Activated B cell treated with CpG ODN at 0.5 μM for 24 hours (primary cell): Measurements from ENCODE around the gene KLHL29. TPM values are rescaled to one million over a fixed set of nuclear protein-coding genes. Genes with fewer than 3 reads are reported as not detected.

Experiments
- ATAC-seq: fragments of 200-7000 bp; cut with Tn5 transposase; one replicate; pipeline ENCODE4 v1.10.0; 2021; ENCODE audit warnings: low read depth, mild to moderate bottlenecking, moderate library complexity
- CTCF ChIA-PET: fragments of 350-600 bp; sonication (Branson Sonifier 250); formaldehyde crosslinking; loops from one replicate; lab custom pipeline; 2021; ENCODE audit warnings: antibody characterized with exemption; lab: Charles Lee
- POLR2A ChIA-PET: fragments of 350-600 bp; sonication (Branson Sonifier 250); formaldehyde crosslinking; loops from one replicate; lab custom pipeline; 2021; ENCODE audit warnings: antibody characterized with exemption; lab: Charles Lee
- DNase-seq: peaks from one replicate; pipeline ENCODE4 v3.0.0; 2022
- H3K27ac Mint-ChIP-seq: one replicate; pipeline ENCODE4 v1.8.0; 2020; ENCODE audit warnings: mixed read lengths
- H3K27me3 Mint-ChIP-seq: one replicate; pipeline ENCODE4 v1.8.0; 2021; ENCODE audit warnings: mixed read lengths
- H3K36me3 Mint-ChIP-seq: one replicate; pipeline ENCODE4 v1.8.0; 2021; ENCODE audit warnings: low read depth, mixed read lengths
- H3K4me1 Mint-ChIP-seq: one replicate; pipeline ENCODE4 v1.8.0; 2021; ENCODE audit warnings: mixed read lengths
- H3K4me3 Mint-ChIP-seq: one replicate; pipeline ENCODE4 v1.8.0; 2020; ENCODE audit warnings: mild to moderate bottlenecking, mixed read lengths
- H3K9me3 Mint-ChIP-seq: one replicate; pipeline ENCODE4 v1.8.0; 2020; ENCODE audit warnings: mixed read lengths
- intact Hi-C: fragments of 100-400 bp; cut with micrococcal nuclease; formaldehyde crosslinking; loops from one replicate; pipeline ENCODE4 v1.15.1; 2024
- total RNA-seq: library from RNA; stranded (reverse); gene quantifications from 2 replicates; pipeline ENCODE4 v1.2.3, GENCODE V29; 2022
- TF ChIP-seq, protein P1 (sequence below): fragments of 200-600 bp; IDR thresholded peaks from one replicate; pipeline ENCODE4 v1.8.0; 2022; ENCODE audit warnings: antibody characterized with exemption, mild to moderate bottlenecking

The KLHL29 gene
- total RNA-seq, 1 donor from 2014 or later, result 2.5 TPM

- TF ChIP-seq, protein P1, sequence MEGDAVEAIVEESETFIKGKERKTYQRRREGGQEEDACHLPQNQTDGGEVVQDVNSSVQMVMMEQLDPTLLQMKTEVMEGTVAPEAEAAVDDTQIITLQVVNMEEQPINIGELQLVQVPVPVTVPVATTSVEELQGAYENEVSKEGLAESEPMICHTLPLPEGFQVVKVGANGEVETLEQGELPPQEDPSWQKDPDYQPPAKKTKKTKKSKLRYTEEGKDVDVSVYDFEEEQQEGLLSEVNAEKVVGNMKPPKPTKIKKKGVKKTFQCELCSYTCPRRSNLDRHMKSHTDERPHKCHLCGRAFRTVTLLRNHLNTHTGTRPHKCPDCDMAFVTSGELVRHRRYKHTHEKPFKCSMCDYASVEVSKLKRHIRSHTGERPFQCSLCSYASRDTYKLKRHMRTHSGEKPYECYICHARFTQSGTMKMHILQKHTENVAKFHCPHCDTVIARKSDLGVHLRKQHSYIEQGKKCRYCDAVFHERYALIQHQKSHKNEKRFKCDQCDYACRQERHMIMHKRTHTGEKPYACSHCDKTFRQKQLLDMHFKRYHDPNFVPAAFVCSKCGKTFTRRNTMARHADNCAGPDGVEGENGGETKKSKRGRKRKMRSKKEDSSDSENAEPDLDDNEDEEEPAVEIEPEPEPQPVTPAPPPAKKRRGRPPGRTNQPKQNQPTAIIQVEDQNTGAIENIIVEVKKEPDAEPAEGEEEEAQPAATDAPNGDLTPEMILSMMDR, result no peak
- intact Hi-C loops, result no loop called here
- Mint-ChIP-seq H3K36me3 (peaks cover 8% of the 10 kb centered on the region), H3K9me3 (no peaks in the 10 kb centered on the region), H3K27ac (no peak overlapping the region), H3K4me3 (no peak overlapping the region), H3K4me1 (peaks cover 3% of the 10 kb centered on the region), H3K27me3 (no peaks in the 10 kb centered on the region)
- DNase-seq (no peak), ATAC-seq (no peak)
- ChIA-PET CTCF (no interaction called here), POLR2A (no interaction called here)
Measured at GRCh38 chr2:23686405-23687029, 301.5 kb downstream of the KLHL29 start.

- Mint-ChIP-seq H3K4me3 (no peak overlapping the region), H3K27ac (no peak overlapping the region), H3K27me3 (no peaks in the 10 kb centered on the region), H3K4me1 (peaks cover 3% of the 10 kb centered on the region), H3K9me3 (no peaks in the 10 kb centered on the region), H3K36me3 (peaks cover 13% of the 10 kb centered on the region)
- ATAC-seq (no peak), DNase-seq (no peak)
- TF ChIP-seq, protein P1, result no peak
- POLR2A ChIA-PET, result no interaction called here
- intact Hi-C loops, result no loop called here
- CTCF ChIA-PET, result no interaction called here
Measured at GRCh38 chr2:23687214-23687613, 302.2 kb downstream of the KLHL29 start.

DNA sequence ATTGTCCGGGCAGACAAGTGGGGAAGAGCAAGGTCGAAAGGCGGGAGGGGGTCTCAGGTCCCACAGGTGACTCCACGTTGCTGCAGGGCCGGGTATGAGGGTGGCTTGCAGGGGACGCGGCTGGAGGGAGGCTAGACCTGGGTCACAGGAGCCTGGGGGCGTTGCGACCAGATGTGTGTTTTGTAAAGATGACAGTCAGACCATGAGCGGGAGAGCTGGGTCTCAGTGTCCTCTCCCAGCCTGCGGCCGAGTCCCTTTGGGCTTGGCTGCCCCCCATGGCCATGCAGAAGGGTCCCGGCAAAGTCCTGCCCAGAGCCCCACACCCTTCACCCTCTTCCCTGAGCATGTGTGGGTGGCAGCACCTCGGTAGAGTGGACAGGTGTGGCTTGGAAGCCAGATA, 302.7 kb downstream of the KLHL29 start:
- H3K9me3 Mint-ChIP-seq, result no peaks in the 10 kb centered on the region
- TF ChIP-seq, protein P1, result no peak
- H3K27ac Mint-ChIP-seq, result no peak overlapping the region
- H3K36me3 Mint-ChIP-seq, result peaks cover 13% of the 10 kb centered on the region
- ChIA-PET CTCF (no interaction called here), POLR2A (no interaction called here)
- ATAC-seq (no peak), DNase-seq (no peak)
- no peak overlapping the region for H3K4me3 Mint-ChIP-seq
- peaks cover 3% of the 10 kb centered on the region for H3K4me1 Mint-ChIP-seq
- intact Hi-C loops, result no loop called here
- no peaks in the 10 kb centered on the region for H3K27me3 Mint-ChIP-seq

GRCh38 chr2:23688486-23689130, 303.6 kb downstream of the KLHL29 start:
- DNase-seq (no peak), ATAC-seq (no peak)
- Mint-ChIP-seq H3K27ac (no peak overlapping the region), H3K36me3 (peaks cover 15% of the 10 kb centered on the region), H3K27me3 (no peaks in the 10 kb centered on the region), H3K4me1 (peaks cover 3% of the 10 kb centered on the region), H3K9me3 (no peaks in the 10 kb centered on the region), H3K4me3 (no peak overlapping the region)
- intact Hi-C loops, result no loop called here
- CTCF ChIA-PET, result no interaction called here
- POLR2A ChIA-PET, result no interaction called here
- TF ChIP-seq, protein P1, result no peak

DNA sequence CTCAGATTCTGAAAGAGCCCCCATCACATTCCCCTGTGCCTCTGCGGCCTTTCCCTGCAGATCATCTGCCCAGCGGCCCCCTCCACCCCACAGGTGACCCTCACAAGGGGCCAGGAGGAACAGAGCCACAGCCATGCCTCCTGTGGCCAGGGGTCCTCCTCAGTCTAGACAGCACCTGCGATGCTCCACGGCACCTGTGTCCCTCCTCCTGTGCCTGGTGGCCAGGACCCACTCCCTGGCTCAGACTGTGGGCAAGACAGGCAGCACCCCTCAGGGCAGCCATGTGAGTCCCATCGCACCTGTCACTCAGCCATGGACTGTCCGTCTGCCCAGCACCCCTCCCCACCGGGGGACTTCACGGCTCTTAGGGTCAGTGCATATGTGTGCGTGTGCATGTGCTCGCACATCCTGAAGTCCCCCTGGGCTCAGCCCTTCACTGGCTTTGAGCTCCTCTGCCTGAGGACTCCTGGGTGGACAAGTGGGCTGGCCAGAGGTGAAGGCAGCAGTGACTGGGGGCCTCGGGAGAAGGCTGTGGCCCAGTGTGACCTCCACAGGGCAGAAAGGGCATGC, 304.2 kb downstream of the KLHL29 start:
- Mint-ChIP-seq H3K4me3 (no peak overlapping the region), H3K36me3 (peaks cover 15% of the 10 kb centered on the region), H3K27ac (no peak overlapping the region), H3K4me1 (peaks cover 3% of the 10 kb centered on the region), H3K9me3 (no peaks in the 10 kb centered on the region), H3K27me3 (no peaks in the 10 kb centered on the region)
- DNase-seq (no peak), ATAC-seq (no peak)
- ChIA-PET CTCF (no interaction called here), POLR2A (no interaction called here)
- TF ChIP-seq, protein P1, result no peak
- intact Hi-C loops, result no loop called here
